ENCODE measurements around the gene APOA5. TPM values are rescaled to one million over a fixed set of nuclear protein-coding genes. Genes with fewer than 3 reads are reported as not detected.

The APOA5 gene
- total and polyA plus RNA-seq, 2 of the 13 experiments (the other 11 are each of a cell fraction or from before 2014, with no cell fraction given), result 44.0 to 49.1 TPM

GRCh38 chr11:116808262-116809175 lies 16.8 kb upstream of the APOA5 start (continued):
- TF ChIP-seq MIXL1 (CRISPR knock-in tag; IDR thresholded peaks at IDR 0.05) (peak; percentile 94), CEBPZ (IDR thresholded peaks at IDR 0.05; ENCODE audit: low read length) (no peak), YEATS4 (CRISPR knock-in tag; IDR thresholded peaks at IDR 0.05; ENCODE audit: borderline replicate concordance) (peak; percentile 51; the same call in 1 of the 2 replicates), BCL6 (CRISPR knock-in tag; IDR thresholded peaks at IDR 0.05) (peak; percentile 91), POLR2A (IDR thresholded peaks at IDR 0.05; ENCODE audit: insufficient read depth in 1 of 2, low read depth in 2 of 2, low read length in 2 of 2) (peak; percentile 68 to 82; a peak in 2 of 4 replicates), HINFP (CRISPR knock-in tag; IDR thresholded peaks at IDR 0.05; ENCODE audit: low read depth) (no peak), AGO2 (optimal IDR thresholded peaks at IDR 0.05; ENCODE audit: low read depth, low read length) (no peak), ERF (CRISPR knock-in tag; IDR thresholded peaks at IDR 0.05) (no peak; the same call in 1 of the 2 replicates), HES4 (CRISPR knock-in tag; IDR thresholded peaks at IDR 0.05; ENCODE audit: borderline replicate concordance) (no peak), ARNT2 (CRISPR knock-in tag; IDR thresholded peaks at IDR 0.05; ENCODE audit: low read depth) (no peak), ZNF337 (CRISPR knock-in tag; IDR thresholded peaks at IDR 0.05; ENCODE audit: borderline replicate concordance, low read depth) (no peak), ZKSCAN5 (CRISPR knock-in tag; IDR thresholded peaks at IDR 0.05) (no peak), ISX (CRISPR knock-in tag; conservative IDR thresholded peaks at IDR 0.05) (no peak), HNRNPH1 (optimal IDR thresholded peaks at IDR 0.05; ENCODE audit: low read depth, low read length) (no peak), GZF1 (CRISPR knock-in tag; IDR thresholded peaks at IDR 0.05) (no peak), PPARG (CRISPR knock-in tag; conservative IDR thresholded peaks at IDR 0.05) (peak; percentile 92), SPEN (CRISPR knock-in tag; IDR thresholded peaks at IDR 0.05; ENCODE audit: low read depth) (peak; percentile 16; the same call in 1 of the 2 replicates), ZNF839 (CRISPR knock-in tag; IDR thresholded peaks at IDR 0.05; ENCODE audit: borderline replicate concordance) (no peak), FOSL2 (CRISPR knock-in tag; IDR thresholded peaks at IDR 0.05) (peak; percentile 80), HDAC1 (CRISPR knock-in tag; IDR thresholded peaks at IDR 0.05) (peak; percentile 74), RFX3 (CRISPR knock-in tag; IDR thresholded peaks at IDR 0.05) (no peak; the same call in 1 of the 2 replicates)

All from HepG2 (cell line).